NCI-H2227 treated with DMSO at 0.1 percent for 48 hours (cell line): ENCODE results near the gene KCTD16.

Experiments
- DNase-seq: peaks from one replicate; lab custom pipeline; 2025; lab: John Stamatoyannopoulos, UW

The KCTD16 gene

GRCh38 chr5:144463481-144464223, 293.0 kb downstream of the KCTD16 start:
- no peak for DNase-seq

- DNase-seq, result no peak
Measured at GRCh38 chr5:144464306-144464705, 293.6 kb downstream of the KCTD16 start.

GRCh38 chr5:144465441-144465840, 294.8 kb downstream of the KCTD16 start:
- no peak for DNase-seq

- peak; percentile 3 for DNase-seq
Measured at GRCh38 chr5:144467792-144468191, 297.1 kb downstream of the KCTD16 start.

GRCh38 chr5:144468571-144468970, 297.9 kb downstream of the KCTD16 start:
- DNase-seq, result peak; percentile 14

- no peak for DNase-seq
Measured at GRCh38 chr5:144469106-144469505, 298.4 kb downstream of the KCTD16 start.

- no peak for DNase-seq
Measured at GRCh38 chr5:144472221-144472620, 301.5 kb downstream of the KCTD16 start.

- no peak for DNase-seq
Measured at GRCh38 chr5:144473650-144474049, 303.0 kb downstream of the KCTD16 start.

- no peak for DNase-seq
Measured at GRCh38 chr5:144478565-144478964, 307.9 kb downstream of the KCTD16 start.

GRCh38 chr5:144481861-144482260, 311.2 kb downstream of the KCTD16 start:
- no peak for DNase-seq

- no peak for DNase-seq
Measured at GRCh38 chr5:144484124-144484897, 313.6 kb downstream of the KCTD16 start.

- DNase-seq, result no peak
Measured at GRCh38 chr5:144485540-144485939, 314.9 kb downstream of the KCTD16 start.

GRCh38 chr5:144487207-144487606, 316.5 kb downstream of the KCTD16 start:
- DNase-seq, result no peak

- peak; percentile 69 for DNase-seq
Measured at GRCh38 chr5:144487761-144488160, 317.1 kb downstream of the KCTD16 start.

- DNase-seq, result no peak
Measured at GRCh38 chr5:144503123-144503522, 332.4 kb downstream of the KCTD16 start.

GRCh38 chr5:144504929-144505577, 334.4 kb downstream of the KCTD16 start:
- DNase-seq, result peak; percentile 1

- DNase-seq, result no peak
Measured at GRCh38 chr5:144510845-144511579, 340.3 kb downstream of the KCTD16 start.

- DNase-seq, result no peak
Measured at GRCh38 chr5:144511580-144512072, 341.0 kb downstream of the KCTD16 start.

- no peak for DNase-seq
Measured at GRCh38 chr5:144522698-144523097, 352.0 kb downstream of the KCTD16 start.

- DNase-seq, result no peak
Measured at GRCh38 chr5:144525000-144525399, 354.3 kb downstream of the KCTD16 start.

GRCh38 chr5:144531188-144531587, 360.5 kb downstream of the KCTD16 start:
- no peak for DNase-seq
